ENCODE results near the gene SLC22A12. TPM values are rescaled to one million over a fixed set of nuclear protein-coding genes. Genes with fewer than 3 reads are reported as not detected.

Gene SLC22A12
- total and polyA plus RNA-seq, 2 donors (not counting 3 experiments of a cell fraction or from before 2014, with no cell fraction given): not detected

GRCh38 chr11:64622681-64623080, 31.7 kb downstream of the SLC22A12 start:
- H3K36me3 ChIP-seq (ENCODE audit: control insufficient read depth in 2 of 2, extremely low read depth in 1 of 2, insufficient read depth in 2 of 2, low read length in 2 of 2): no peaks in the 10 kb centered on the region
- intact Hi-C loops (cut with micrococcal nuclease): no loop called here
- no peak for DNase-seq (ENCODE audit: low read depth, low spot score)
- no peaks in the 10 kb centered on the region for H4K20me1 ChIP-seq (replicated peaks; ENCODE audit: control insufficient read depth, extremely low read depth, insufficient read depth, low read length)
- no peak for TF ChIP-seq GATA2 (IDR thresholded peaks at IDR 0.05; ENCODE audit: insufficient read depth, insufficient read length, low read depth, low read length)
- TF ChIP-seq EZH2 (IDR thresholded peaks at IDR 0.05; ENCODE audit: borderline replicate concordance, low read depth, low read length, severe bottlenecking): no peak
- TF ChIP-seq, protein P1, sequence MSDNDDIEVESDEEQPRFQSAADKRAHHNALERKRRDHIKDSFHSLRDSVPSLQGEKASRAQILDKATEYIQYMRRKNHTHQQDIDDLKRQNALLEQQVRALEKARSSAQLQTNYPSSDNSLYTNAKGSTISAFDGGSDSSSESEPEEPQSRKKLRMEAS (IDR thresholded peaks at IDR 0.05; ENCODE audit: insufficient read depth, insufficient read length): no peak
- TF ChIP-seq MYC (IDR thresholded peaks at IDR 0.05; ENCODE audit: low read depth, low read length): no peak
- no peak for TF ChIP-seq JUN (IDR thresholded peaks at IDR 0.05; ENCODE audit: borderline replicate concordance, insufficient read depth, insufficient read length, low read depth)
- no peak for TF ChIP-seq POLR2A (IDR thresholded peaks at IDR 0.05; ENCODE audit: low read depth, low read length)
- TF ChIP-seq CTCF (IDR thresholded peaks at IDR 0.05; ENCODE audit: extremely low read depth in 1 of 2, insufficient read depth in 1 of 2, low read depth in 1 of 2, low read length in 2 of 2): no peak
- no peak for TF ChIP-seq FOS (IDR thresholded peaks at IDR 0.05; ENCODE audit: borderline replicate concordance, insufficient read depth, low read length)
- no peak for TF ChIP-seq POLR2AphosphoS5 (IDR thresholded peaks at IDR 0.05; ENCODE audit: insufficient read depth, low read depth, low read length)
- no TSS peak for BruUV-seq (replicated peaks)
- H3K9me3 ChIP-seq (replicated peaks; ENCODE audit: control insufficient read depth, insufficient read depth, low read length): no peaks in the 10 kb centered on the region
- dilution Hi-C loops (cut with MboI; ENCODE audit: extremely low pct_ligation_motif_present, low sequenced_read_pairs): no loop called here
- no peak overlapping the region for H3K4me2 ChIP-seq (ENCODE audit: insufficient read depth, low read length)
- H3K4me1 ChIP-seq (ENCODE audit: control insufficient read depth, extremely low read depth, insufficient read depth, low read length): no peaks in the 10 kb centered on the region
- ChIA-PET CTCF (no interaction called here), POLR2A (no interaction called here)
- H3K4me3 ChIP-seq (replicated peaks in 1 of 3; ENCODE audit: insufficient read depth in 1 of 3, low read depth in 1 of 3, low read length in 3 of 3): no peak overlapping the region
- no peaks in the 10 kb centered on the region for H3K79me2 ChIP-seq (ENCODE audit: control insufficient read depth, insufficient read depth, low read length)
- no peak overlapping the region for H3K27ac ChIP-seq (ENCODE audit: insufficient read depth, low read depth, low read length)
- FAIRE-seq: no peak
- no peak overlapping the region for H3K9ac ChIP-seq (replicated peaks; ENCODE audit: extremely low read depth, insufficient read depth, low read length)
- H3K27me3 ChIP-seq (ENCODE audit: control insufficient read depth in 2 of 2, insufficient read depth in 2 of 2, low read length in 2 of 2): no peaks in the 10 kb centered on the region
- no peak overlapping the region for H2AFZ ChIP-seq (ENCODE audit: low read depth, low read length)
- no peaks in the 10 kb centered on the region for H3K9me1 ChIP-seq (replicated peaks; ENCODE audit: control insufficient read depth, extremely low read depth, insufficient read depth, low read length)
